ENCODE measurements around the gene POLE. TPM values are rescaled to one million over a fixed set of nuclear protein-coding genes. Genes with fewer than 3 reads are reported as not detected.

The POLE gene
- total RNA-seq, 4 donors from 2014 or later = 58.3 to 198 (median 84.3) TPM

GRCh38 chr12:132727091-132727794 lies 40.1 kb upstream of the POLE start:
- no peak for TF ChIP-seq CTCF (IDR thresholded peaks at IDR 0.05)
- no peak for TF ChIP-seq POLR2A (IDR thresholded peaks at IDR 0.05)
- DNase-seq = no peak
- H3K9me3 ChIP-seq = no peaks in the 10 kb centered on the region
- H3K27ac ChIP-seq = no peak overlapping the region
- H3K36me3 ChIP-seq = peaks cover 0 to 96% (median 0%) of the 10 kb centered on the region in 3 donors
- H3K4me3 ChIP-seq = no peak overlapping the region
- H3K27me3 ChIP-seq = no peaks in the 10 kb centered on the region
- H3K4me1 ChIP-seq = no peaks in the 10 kb centered on the region

GRCh38 chr12:132726386-132726785 lies 39.2 kb upstream of the POLE start:
- H3K27me3 ChIP-seq = no peaks in the 10 kb centered on the region
- TF ChIP-seq POLR2A (IDR thresholded peaks at IDR 0.05) (no peak), CTCF (IDR thresholded peaks at IDR 0.05) (no peak)
- no peak overlapping the region for H3K4me3 ChIP-seq
- no peak overlapping the region for H3K27ac ChIP-seq
- H3K4me1 ChIP-seq = no peaks in the 10 kb centered on the region
- DNase-seq = no peak
- no peaks in the 10 kb centered on the region for H3K9me3 ChIP-seq
- H3K36me3 ChIP-seq = peaks cover 0 to 94% (median 0%) of the 10 kb centered on the region in 3 donors

- Histone ChIP-seq H3K27ac (no peak overlapping the region), H3K4me1 (no peaks in the 10 kb centered on the region), H3K9me3 (no peaks in the 10 kb centered on the region), H3K27me3 (no peaks in the 10 kb centered on the region), H3K36me3 (peaks cover 0 to 95% (median 0%) of the 10 kb centered on the region in 3 donors), H3K4me3 (no peak overlapping the region)
- DNase-seq = no peak
- TF ChIP-seq POLR2A (IDR thresholded peaks at IDR 0.05) (no peak), CTCF (IDR thresholded peaks at IDR 0.05) (no peak)
These were observed 37.5 kb upstream of the POLE start for GRCh38 chr12:132724506-132725241.

GRCh38 chr12:132723764-132724140 lies 36.6 kb upstream of the POLE start:
- Histone ChIP-seq H3K4me3 (no peak overlapping the region), H3K27ac (no peak overlapping the region), H3K4me1 (no peaks in the 10 kb centered on the region), H3K27me3 (no peaks in the 10 kb centered on the region), H3K36me3 (peaks cover 0 to 98% (median 0%) of the 10 kb centered on the region in 3 donors), H3K9me3 (no peaks in the 10 kb centered on the region)
- DNase-seq = no peak
- TF ChIP-seq POLR2A (IDR thresholded peaks at IDR 0.05) (no peak), CTCF (IDR thresholded peaks at IDR 0.05) (no peak)

- no peak for TF ChIP-seq POLR2A (IDR thresholded peaks at IDR 0.05)
- no peak for TF ChIP-seq CTCF (IDR thresholded peaks at IDR 0.05)
- H3K36me3 ChIP-seq = peaks cover 0 to 96% (median 0%) of the 10 kb centered on the region in 3 donors
These were observed 36.0 kb upstream of the POLE start for GRCh38 chr12:132723015-132723763.

More at GRCh38 chr12:132723015-132723763, 36.0 kb upstream of the POLE start:
- H3K9me3 ChIP-seq = no peaks in the 10 kb centered on the region
- no peaks in the 10 kb centered on the region for H3K4me1 ChIP-seq
- no peak overlapping the region for H3K4me3 ChIP-seq
- H3K27me3 ChIP-seq = no peaks in the 10 kb centered on the region
- no peak for DNase-seq
- H3K27ac ChIP-seq = no peak overlapping the region

Measured in Peyer's patch (tissue), 4 donors.